GM12891 (cell line): ENCODE data around the gene NKX2-8.

Experiments used
- PAX5 ChIP-seq: IDR thresholded peaks from 2 replicates; pipeline ENCODE4 v1.6.1; 2011; ENCODE audit warnings: low read length, moderate library complexity, mild to moderate bottlenecking; ENCODE audit not compliant: insufficient read depth, severe bottlenecking
- POLR2A ChIP-seq: IDR thresholded peaks from 2 replicates; pipeline ENCODE4 v1.6.1; 2011; ENCODE audit warnings: low read depth, low read length, control low read depth
- POLR2AphosphoS5 ChIP-seq: IDR thresholded peaks from 2 replicates; pipeline ENCODE4 v1.6.1; 2011; ENCODE audit warnings: low read depth, low read length, control low read depth

DNA sequence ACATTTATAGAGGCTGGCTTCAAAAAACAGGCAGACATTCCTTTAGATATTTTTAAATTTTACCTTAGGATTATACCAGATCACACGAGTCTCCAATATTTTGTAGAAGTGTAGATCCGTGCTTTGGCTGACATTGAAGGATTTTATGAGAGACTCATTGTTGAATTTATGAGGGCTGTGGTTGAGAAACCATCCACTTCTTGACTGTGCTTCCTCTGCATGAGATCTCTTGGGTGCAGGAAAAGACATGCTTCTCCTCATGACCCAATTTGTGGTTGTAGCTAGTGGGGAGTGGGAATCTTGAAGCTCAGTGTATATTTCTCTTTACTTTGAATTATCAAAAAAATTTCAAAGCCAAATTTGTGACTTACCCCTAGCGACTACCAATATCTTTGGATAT, 36.7 kb upstream of the NKX2-8 start:
- no peak for TF ChIP-seq POLR2AphosphoS5
- TF ChIP-seq POLR2A, result no peak
- TF ChIP-seq PAX5, result no peak
